Mesendoderm (in vitro differentiated cells): ENCODE measurements around the gene PLPPR2.

Experiments used
- DNase-seq: peaks from one replicate; pipeline ENCODE4 v3.0.0; 2013
- H2AK5ac ChIP-seq: 2 replicates; pipeline ENCODE4 v1.6.1; 2013; ENCODE audit warnings: low read length, inconsistent platforms
- H2BK120ac ChIP-seq: 2 replicates; pipeline ENCODE4 v1.6.1; 2013; ENCODE audit warnings: low read depth, mild to moderate bottlenecking, low read length, moderate library complexity, mixed read lengths
- H2BK15ac ChIP-seq: replicated peaks from 2 replicates; pipeline ENCODE4 v1.6.1; 2013; ENCODE audit warnings: low read depth, mild to moderate bottlenecking, moderate library complexity
- H2BK5ac ChIP-seq: 2 replicates; pipeline ENCODE4 v1.6.1; 2013; ENCODE audit warnings: low read length, inconsistent platforms
- H3K18ac ChIP-seq: 2 replicates; pipeline ENCODE4 v1.6.1; 2013; ENCODE audit warnings: mild to moderate bottlenecking, low read length, mixed read lengths
- H3K23ac ChIP-seq: one replicate; pipeline ENCODE4 v1.6.1; 2013; ENCODE audit warnings: low read length
- H3K27ac ChIP-seq: 2 replicates; pipeline ENCODE4 v1.5.1; 2013; ENCODE audit warnings: low read depth, mild to moderate bottlenecking, inconsistent platforms, low read length, moderate library complexity
- H3K27me3 ChIP-seq: 2 replicates; pipeline ENCODE4 v1.6.1; 2013; ENCODE audit warnings: low read length, control low read depth, mild to moderate bottlenecking, inconsistent platforms; ENCODE audit not compliant: insufficient read depth, poor library complexity
- H3K36me3 ChIP-seq: 2 replicates; pipeline ENCODE4 v1.6.1; 2013; ENCODE audit warnings: low read length, inconsistent platforms; ENCODE audit not compliant: control insufficient read depth, insufficient read depth
- H3K4ac ChIP-seq: one replicate; pipeline ENCODE4 v1.6.1; 2013; ENCODE audit warnings: low read depth, mild to moderate bottlenecking, low read length, moderate library complexity
- H3K4me1 ChIP-seq: 2 replicates; pipeline ENCODE4 v1.6.1; 2013; ENCODE audit warnings: low read depth, low read length, inconsistent platforms; ENCODE audit not compliant: control insufficient read depth
- H3K4me2 ChIP-seq: 2 replicates; pipeline ENCODE4 v1.6.1; 2013; ENCODE audit warnings: low read length
- H3K4me3 ChIP-seq: 2 replicates; pipeline ENCODE4 v1.5.1; 2013; ENCODE audit warnings: mild to moderate bottlenecking, low read length
- H3K56ac ChIP-seq: one replicate; pipeline ENCODE4 v1.6.1; 2013; ENCODE audit warnings: low read length
- H3K79me1 ChIP-seq: 2 replicates; pipeline ENCODE4 v1.6.1; 2013; ENCODE audit warnings: low read length, inconsistent platforms
- H3K79me2 ChIP-seq: 2 replicates; pipeline ENCODE4 v1.6.1; 2013; ENCODE audit warnings: mild to moderate bottlenecking, low read length; ENCODE audit not compliant: control insufficient read depth, insufficient read depth
- H3K9ac ChIP-seq: 2 replicates; pipeline ENCODE4 v1.6.1; 2013; ENCODE audit warnings: low read length, inconsistent platforms
- H4K5ac ChIP-seq: one replicate; pipeline ENCODE4 v1.6.1; 2013; ENCODE audit warnings: low read length
- H4K8ac ChIP-seq: one replicate; pipeline ENCODE4 v1.6.1; 2013; ENCODE audit warnings: low read depth, mild to moderate bottlenecking, control low read depth, low read length, moderate library complexity
- WGBS: extraction: QIAGEN DNeasy Blood & Tissue Kit; methylation state at CpG from one replicate; pipeline ENCODE4 v1.1.7; 2013; ENCODE audit warnings: low lambda C conversion rate, missing lambda C conversion rate; ENCODE audit not compliant: insufficient coverage; ENCODE audit errors: extremely low coverage; 5-methylcytosine and 5-hydroxymethylcytosine counted together

PLPPR2 gene

DNA sequence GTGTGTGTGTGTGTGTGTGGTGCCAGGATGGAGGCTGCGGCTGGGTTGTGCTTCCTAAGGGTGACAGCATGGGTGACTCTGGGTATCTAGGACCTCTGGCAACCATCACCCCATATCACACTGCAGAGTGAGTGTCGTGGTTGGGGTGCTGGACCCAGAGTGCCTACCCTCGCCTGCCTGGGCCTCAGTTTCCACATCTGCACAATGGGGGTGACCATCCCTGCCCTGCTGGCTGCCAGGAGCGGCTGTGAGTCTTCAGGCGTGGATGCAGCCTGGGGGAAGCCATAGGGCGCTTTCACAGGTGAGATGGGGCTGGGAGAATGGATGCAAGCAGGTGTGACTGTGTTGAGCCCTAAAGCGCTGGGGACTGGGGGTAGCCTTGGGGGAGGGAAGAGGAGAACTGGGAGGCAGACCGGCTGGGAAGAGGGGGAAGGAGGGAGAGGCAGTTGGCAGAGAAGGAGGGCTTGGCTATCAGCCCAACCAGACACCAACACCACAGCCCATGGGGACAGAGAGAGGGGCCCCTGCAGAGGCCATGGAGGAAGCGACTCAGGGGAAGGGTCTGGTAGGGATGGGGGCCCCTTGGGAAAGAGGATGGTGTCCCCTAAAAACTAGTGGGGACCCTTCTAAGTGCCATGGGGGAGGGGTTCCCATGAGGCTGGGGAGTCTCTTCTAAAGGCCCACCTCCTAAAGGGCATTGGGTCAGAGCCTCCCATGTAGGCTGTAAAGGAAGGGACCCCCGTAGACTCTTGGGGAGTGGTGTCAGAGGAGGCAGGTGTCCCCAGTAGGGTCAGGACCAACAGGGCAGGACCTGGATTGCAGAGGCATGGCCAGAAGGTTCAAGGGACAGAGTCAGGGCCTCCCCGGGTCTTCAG, 1.7 kb downstream of the PLPPR2 start:
- Histone ChIP-seq H3K23ac (no peak overlapping the region), H4K8ac (no peak overlapping the region), H2AK5ac (no peak overlapping the region), H2BK5ac (no peak overlapping the region), H3K79me2 (no peaks in the 10 kb centered on the region), H3K4ac (no peak overlapping the region), H4K5ac (no peak overlapping the region), H3K79me1 (no peaks in the 10 kb centered on the region), H2BK15ac (no peak overlapping the region), H3K36me3 (no peaks in the 10 kb centered on the region), H3K9ac (no peak overlapping the region), H3K27me3 (no peaks in the 10 kb centered on the region), H3K4me1 (peaks cover 4% of the 10 kb centered on the region), H3K18ac (no peak overlapping the region), H2BK120ac (no peak overlapping the region), H3K4me3 (no peak overlapping the region), H3K4me2 (no peak overlapping the region), H3K27ac (no peak overlapping the region), H3K56ac (no peak overlapping the region)
- DNase-seq: no peak
- no CpG with 5 or more reads among the region's 11 CpGs for WGBS

DNA sequence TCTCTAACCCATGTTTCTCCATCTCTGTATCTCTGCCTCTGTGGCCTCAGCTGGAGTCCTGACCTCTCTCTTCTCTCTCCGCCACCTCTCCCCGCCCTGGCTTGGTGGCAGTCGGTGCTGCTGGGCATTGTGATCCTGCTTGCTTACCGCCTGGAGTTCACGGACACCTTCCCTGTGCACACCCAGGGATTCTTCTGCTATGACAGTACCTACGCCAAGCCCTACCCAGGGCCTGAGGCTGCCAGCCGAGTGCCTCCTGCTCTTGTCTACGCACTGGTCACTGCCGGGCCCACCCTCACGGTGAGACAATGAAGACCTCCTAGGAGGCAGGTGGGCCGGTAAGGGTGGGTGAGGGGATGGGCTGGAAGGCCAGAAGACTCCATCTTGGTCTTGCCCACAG, 4.2 kb downstream of the PLPPR2 start:
- H3K4me3 ChIP-seq: no peak overlapping the region
- no peak overlapping the region for H3K4ac ChIP-seq
- H3K36me3 ChIP-seq: no peaks in the 10 kb centered on the region
- WGBS: no CpG with 5 or more reads among the region's 11 CpGs
- H2AK5ac ChIP-seq: no peak overlapping the region
- H4K8ac ChIP-seq: no peak overlapping the region
- H3K27ac ChIP-seq: no peak overlapping the region
- no peak overlapping the region for H3K4me2 ChIP-seq
- H3K79me2 ChIP-seq: no peaks in the 10 kb centered on the region
- H3K56ac ChIP-seq: no peak overlapping the region
- no peak overlapping the region for H3K23ac ChIP-seq
- no peak overlapping the region for H2BK5ac ChIP-seq
- H3K18ac ChIP-seq: no peak overlapping the region
- no peaks in the 10 kb centered on the region for H3K27me3 ChIP-seq
- H3K4me1 ChIP-seq: peaks cover 5% of the 10 kb centered on the region
- H2BK15ac ChIP-seq: no peak overlapping the region
- no peak overlapping the region for H3K9ac ChIP-seq
- no peak overlapping the region for H2BK120ac ChIP-seq
- H3K79me1 ChIP-seq: no peaks in the 10 kb centered on the region
- no peak overlapping the region for H4K5ac ChIP-seq
- no peak for DNase-seq

- Histone ChIP-seq H3K36me3 (no peaks in the 10 kb centered on the region), H3K4me1 (peaks cover 2% of the 10 kb centered on the region), H2BK15ac (no peak overlapping the region), H3K9ac (peak overlapping the region; percentile 1), H3K56ac (peak overlapping the region; percentile 54), H2BK120ac (no peak overlapping the region), H3K4me3 (no peak overlapping the region), H4K8ac (no peak overlapping the region), H3K27me3 (no peaks in the 10 kb centered on the region), H4K5ac (no peak overlapping the region), H3K4me2 (peak overlapping the region; percentile 2), H3K79me2 (no peaks in the 10 kb centered on the region), H3K23ac (no peak overlapping the region), H2BK5ac (no peak overlapping the region), H3K79me1 (no peaks in the 10 kb centered on the region), H3K18ac (no peak overlapping the region), H2AK5ac (no peak overlapping the region), H3K4ac (no peak overlapping the region), H3K27ac (no peak overlapping the region)
- DNase-seq: peak; percentile 94
- no CpG with 5 or more reads among the region's 43 CpGs for WGBS
Observed at GRCh38 chr19:11361037-11361770, 6.0 kb downstream of the PLPPR2 start.

GRCh38 chr19:11361771-11362731, 6.8 kb downstream of the PLPPR2 start:
- Histone ChIP-seq H3K4me2 (peak overlapping the region; percentile 2), H3K9ac (peak overlapping the region; percentile 16), H4K8ac (no peak overlapping the region), H3K27me3 (no peaks in the 10 kb centered on the region), H2AK5ac (no peak overlapping the region), H4K5ac (no peak overlapping the region), H3K36me3 (no peaks in the 10 kb centered on the region), H3K23ac (no peak overlapping the region), H3K56ac (no peak overlapping the region), H3K18ac (no peak overlapping the region), H2BK15ac (no peak overlapping the region), H2BK120ac (no peak overlapping the region), H3K79me2 (no peaks in the 10 kb centered on the region), H3K27ac (no peak overlapping the region), H3K4ac (no peak overlapping the region), H2BK5ac (no peak overlapping the region), H3K4me3 (no peak overlapping the region), H3K79me1 (no peaks in the 10 kb centered on the region), H3K4me1 (peaks cover 2% of the 10 kb centered on the region)
- no peak for DNase-seq
- no CpG with 5 or more reads among the region's 35 CpGs for WGBS

DNA sequence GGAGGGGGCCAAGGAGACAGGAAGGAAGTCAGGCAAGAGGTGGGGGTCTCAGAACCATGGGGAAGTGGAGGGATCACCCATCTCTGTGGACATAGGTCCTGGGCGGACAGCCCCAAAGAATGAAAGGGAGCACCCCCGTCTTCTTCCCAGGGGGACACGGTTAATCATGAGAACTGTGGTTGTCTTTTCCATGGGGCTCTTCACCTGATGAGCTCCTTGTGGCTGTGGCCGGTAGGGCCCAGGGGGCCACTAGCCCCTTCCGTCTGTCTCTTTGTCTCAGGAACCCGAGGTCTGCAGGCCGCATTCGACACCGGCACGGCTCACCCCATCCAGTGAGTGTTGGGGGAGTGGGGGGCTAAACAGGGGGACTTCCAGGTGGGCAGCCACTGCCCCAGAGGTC, 8.6 kb downstream of the PLPPR2 start:
- no peak overlapping the region for H3K56ac ChIP-seq
- no peak overlapping the region for H3K9ac ChIP-seq
- H2BK15ac ChIP-seq: no peak overlapping the region
- H3K79me1 ChIP-seq: no peaks in the 10 kb centered on the region
- H3K23ac ChIP-seq: no peak overlapping the region
- no peak overlapping the region for H3K18ac ChIP-seq
- no peak overlapping the region for H4K5ac ChIP-seq
- no peak overlapping the region for H2BK5ac ChIP-seq
- peaks cover 2% of the 10 kb centered on the region for H3K4me1 ChIP-seq
- no peak overlapping the region for H3K4me2 ChIP-seq
- no peaks in the 10 kb centered on the region for H3K79me2 ChIP-seq
- H4K8ac ChIP-seq: no peak overlapping the region
- H3K27ac ChIP-seq: no peak overlapping the region
- no peak overlapping the region for H2BK120ac ChIP-seq
- no CpG with 5 or more reads among the region's 10 CpGs for WGBS
- no peak overlapping the region for H3K4ac ChIP-seq
- no peak overlapping the region for H2AK5ac ChIP-seq
- DNase-seq: no peak
- H3K4me3 ChIP-seq: no peak overlapping the region
- no peaks in the 10 kb centered on the region for H3K36me3 ChIP-seq
- no peaks in the 10 kb centered on the region for H3K27me3 ChIP-seq
